Activated T-cell treated with anti-CD3 and anti-CD28 coated beads for 1 hour (primary cell): ENCODE measurements around the gene GADL1.

ENCODE experiments used
- DNase-seq: peaks from one replicate; pipeline ENCODE4 v3.0.0-alpha.2; 2020; ENCODE audit warnings: low read depth

Gene GADL1

DNA sequence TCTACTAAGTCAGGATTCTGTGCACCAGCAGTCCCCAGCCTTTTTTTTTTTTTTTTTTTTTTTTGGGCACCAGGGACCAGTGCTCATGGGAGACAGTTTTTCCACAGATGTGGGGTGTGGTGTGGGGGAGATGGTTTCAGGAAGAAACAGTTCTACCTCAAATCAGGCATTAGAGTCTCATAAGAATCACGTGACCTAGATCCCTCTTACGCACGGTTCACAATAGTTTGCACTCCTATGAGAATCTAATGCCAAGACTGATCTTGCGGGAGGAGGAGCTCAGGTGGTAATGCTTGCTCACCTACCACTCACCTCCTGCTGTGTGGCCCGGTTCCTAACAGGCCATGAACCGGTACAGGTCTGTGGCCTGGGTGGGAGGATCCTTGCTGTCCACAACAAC is 88.8 kb downstream of the GADL1 start:
- no peak for DNase-seq

- no peak for DNase-seq
These were observed 89.5 kb downstream of the GADL1 start for GRCh38 chr3:30804984-30805383.

GRCh38 chr3:30795176-30795575 is 99.3 kb downstream of the GADL1 start:
- no peak for DNase-seq

GRCh38 chr3:30793740-30794139 is 100.7 kb downstream of the GADL1 start:
- DNase-seq = no peak

DNA sequence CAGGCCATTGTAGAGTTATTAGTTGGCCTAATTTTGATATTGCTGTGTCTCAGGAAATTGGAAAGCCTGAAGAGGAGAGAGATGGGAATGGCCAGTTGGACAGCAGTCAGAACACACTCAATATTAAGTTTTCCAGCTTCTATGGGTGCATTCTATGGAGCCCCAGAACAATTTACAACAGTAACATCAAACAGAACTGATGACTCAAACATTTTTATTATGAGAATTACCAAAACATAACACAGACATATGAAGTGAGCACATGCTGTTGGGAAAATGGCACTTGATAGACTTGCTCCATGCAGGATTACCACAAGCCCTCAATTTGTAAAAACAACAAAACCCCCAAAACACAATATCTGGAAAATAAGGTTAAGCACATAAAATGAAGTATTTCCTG is 104.3 kb downstream of the GADL1 start:
- no peak for DNase-seq

DNA sequence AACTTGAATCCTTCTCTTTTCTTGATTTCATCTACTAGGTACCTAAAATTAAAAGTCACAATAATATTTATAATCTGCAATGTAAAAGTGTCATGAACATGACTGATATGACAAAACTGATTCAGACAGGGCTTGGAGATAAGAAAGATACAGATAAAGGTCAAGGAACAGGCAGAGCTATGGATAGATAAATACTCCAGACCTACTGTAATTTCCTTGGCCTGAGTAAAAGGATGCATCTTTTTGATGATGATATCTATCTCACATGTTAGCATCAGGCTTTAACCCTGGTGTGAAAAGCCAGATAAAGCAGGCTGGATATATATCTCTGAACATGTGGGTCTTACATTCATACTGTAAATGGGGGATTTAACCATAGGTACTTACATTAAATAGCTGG is 108.1 kb downstream of the GADL1 start:
- no peak for DNase-seq

- DNase-seq = no peak
These were observed 114.7 kb downstream of the GADL1 start for GRCh38 chr3:30779686-30780287.

- DNase-seq = no peak
These were observed 115.5 kb downstream of the GADL1 start for GRCh38 chr3:30778933-30779332.

- DNase-seq = no peak
These were observed 116.9 kb downstream of the GADL1 start for GRCh38 chr3:30777426-30778113.

DNA sequence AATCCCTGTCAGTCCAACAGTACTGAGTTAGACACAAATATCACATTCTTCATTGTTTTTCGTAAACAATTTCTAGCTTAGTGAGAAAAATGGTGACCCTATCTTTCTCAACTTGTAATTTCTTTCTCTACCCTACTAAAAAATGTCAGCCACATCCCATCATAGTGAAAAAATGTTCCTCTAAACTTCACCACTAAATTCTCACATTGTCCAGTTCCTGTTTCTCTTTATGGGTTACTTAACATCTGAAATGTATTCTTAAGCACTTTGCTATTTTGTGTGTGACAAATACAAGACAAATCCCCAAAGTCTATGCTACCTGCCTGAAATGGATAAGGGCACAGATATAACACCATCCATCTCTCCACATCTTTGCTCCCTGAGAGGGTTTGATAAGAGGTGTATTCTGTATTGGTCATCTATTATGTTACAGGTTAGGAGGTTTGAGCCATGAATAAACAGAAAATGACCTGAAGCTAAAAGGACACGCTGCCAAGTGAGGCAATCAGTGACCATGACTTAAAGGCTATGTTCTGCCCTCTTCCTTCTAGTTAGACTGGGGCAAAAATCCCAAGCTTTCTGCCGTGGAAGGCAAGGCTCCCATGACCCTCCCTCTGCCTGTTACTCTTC is 118.2 kb downstream of the GADL1 start:
- DNase-seq = no peak

DNA sequence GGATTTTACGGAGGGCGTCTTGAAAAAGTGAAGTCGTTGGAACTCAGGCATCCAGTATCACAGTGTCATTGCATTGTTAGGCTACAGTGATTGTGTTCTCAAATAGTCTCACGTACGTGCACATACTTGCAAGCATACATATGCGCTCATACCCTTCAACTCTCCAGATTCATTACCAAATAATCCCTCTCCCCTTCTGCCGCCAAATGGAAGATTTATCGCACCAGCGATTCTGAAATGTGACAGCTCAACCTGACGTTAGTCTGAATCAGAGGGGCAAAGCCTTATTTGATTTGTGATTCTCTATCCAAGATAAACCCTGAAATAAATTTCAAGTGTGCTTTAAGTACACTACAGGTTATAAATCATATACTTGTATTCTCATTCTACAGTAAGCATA is 119.4 kb downstream of the GADL1 start:
- DNase-seq = no peak

DNA sequence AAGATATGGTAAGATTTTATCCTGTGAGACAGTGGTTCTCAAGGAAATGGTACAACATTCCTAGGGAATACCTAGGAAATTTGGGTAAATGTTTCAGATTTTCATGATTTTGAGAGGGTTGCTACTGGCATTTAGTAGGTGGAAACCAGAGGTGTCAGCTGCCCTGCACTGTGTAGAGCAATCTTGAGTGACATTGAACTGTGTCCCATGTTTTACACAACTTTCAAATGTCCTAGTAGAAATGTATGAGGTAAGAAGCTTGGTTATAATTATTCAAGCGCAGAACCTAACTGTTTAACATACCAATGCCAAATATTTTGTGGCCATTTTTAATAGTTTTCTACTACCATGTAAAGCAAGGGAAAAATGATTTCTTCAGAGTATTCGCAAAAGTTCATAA is 120.4 kb downstream of the GADL1 start:
- no peak for DNase-seq

DNA sequence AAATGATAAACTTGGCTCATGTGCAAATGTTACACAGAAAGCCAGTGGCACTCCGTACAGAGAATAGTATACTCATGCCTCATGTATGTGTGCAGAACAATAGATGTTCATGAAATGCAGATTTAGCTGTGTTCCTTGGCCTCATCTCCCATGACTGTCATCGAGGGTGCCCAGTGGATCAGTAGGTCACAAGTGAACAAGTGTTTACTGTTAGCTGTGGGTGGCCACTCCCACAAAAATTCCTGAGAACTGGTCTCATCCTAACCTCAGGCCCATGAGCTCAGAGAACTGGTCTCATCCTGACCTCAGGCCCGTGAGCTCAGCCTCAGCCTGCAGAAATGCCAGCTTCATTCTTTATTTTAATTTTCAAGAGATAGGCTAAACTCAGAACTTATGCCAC is 124.1 kb downstream of the GADL1 start:
- DNase-seq = no peak

- DNase-seq = peak; percentile 62
These were observed 125.5 kb downstream of the GADL1 start for GRCh38 chr3:30768703-30769550.

DNA sequence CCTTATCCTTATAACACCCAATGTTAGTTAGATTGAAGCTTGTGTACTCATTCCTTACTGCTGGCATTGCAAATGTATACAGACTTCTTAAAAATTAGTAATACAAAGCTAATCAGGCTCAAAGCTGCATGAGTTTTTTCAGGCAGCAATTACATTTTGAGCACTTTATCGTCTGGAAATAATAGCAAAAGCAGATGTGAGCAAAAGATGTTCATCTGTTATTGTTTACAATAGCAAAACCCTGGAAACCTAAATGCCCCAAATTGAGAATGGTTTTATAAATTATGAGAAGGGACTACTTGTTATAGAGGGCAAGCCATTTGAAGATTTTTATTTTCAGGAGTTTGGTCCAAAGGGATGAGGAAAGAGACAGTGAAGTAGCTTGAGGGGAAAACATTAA is 126.4 kb downstream of the GADL1 start:
- no peak for DNase-seq

GRCh38 chr3:30766522-30766921 is 127.9 kb downstream of the GADL1 start:
- no peak for DNase-seq

- no peak for DNase-seq
These were observed 129.6 kb downstream of the GADL1 start for GRCh38 chr3:30764891-30765290.

GRCh38 chr3:30764281-30764680 is 130.2 kb downstream of the GADL1 start:
- DNase-seq = no peak

GRCh38 chr3:30761374-30761773 is 133.1 kb downstream of the GADL1 start:
- DNase-seq = no peak

- DNase-seq = no peak
These were observed 133.7 kb downstream of the GADL1 start for GRCh38 chr3:30760737-30761136.

DNA sequence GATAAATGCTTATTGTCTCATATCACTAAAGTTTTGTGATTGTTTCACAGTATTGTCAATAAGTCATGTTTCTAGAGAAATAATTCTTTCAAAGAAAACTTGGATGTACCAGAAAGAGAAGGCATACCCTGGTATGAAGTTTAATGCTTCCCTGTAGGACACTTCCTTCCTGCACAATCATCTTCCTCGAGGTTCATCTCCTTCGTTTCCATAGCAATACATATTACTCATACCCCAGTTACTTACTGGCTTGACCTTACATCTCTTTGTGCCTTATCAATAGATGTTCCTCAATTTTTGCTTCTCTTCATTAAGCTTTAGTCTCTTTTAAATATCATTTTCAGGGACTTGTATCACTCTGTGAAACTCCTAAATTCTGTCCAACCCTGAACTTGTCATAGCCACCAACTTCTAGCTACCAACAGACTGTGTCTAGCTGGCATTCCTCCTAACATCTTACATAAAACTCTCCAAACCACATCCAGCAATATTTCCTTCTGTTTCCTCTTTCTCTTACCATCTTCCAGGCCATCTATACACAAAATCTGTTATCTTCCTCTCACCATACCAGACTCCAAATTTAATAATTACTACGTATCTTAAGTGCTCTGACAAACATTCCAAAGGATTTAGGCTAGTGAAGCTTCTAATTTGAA is 134.3 kb downstream of the GADL1 start:
- DNase-seq = no peak

- DNase-seq = no peak
These were observed 138.2 kb downstream of the GADL1 start for GRCh38 chr3:30756218-30756617.
